H54 (cell line): ENCODE measurements around the gene DAPK1.
A peak's percentile ranks its signal among the peaks of the same experiment; 100 is the strongest.

Experiments
- DNase-seq: peaks from one replicate; pipeline ENCODE4 v3.0.0; 2011; ENCODE audit warnings: low spot score, mixed read lengths; ENCODE audit not compliant: insufficient read length
- FAIRE-seq: peaks from 3 replicates; lab custom pipeline; 2011; peaks lifted over from hg19 to GRCh38; lab: Jason Lieb, UNC
- POLR2A ChIP-seq: IDR thresholded peaks from 2 replicates; pipeline ENCODE4 v1.6.1; 2011; ENCODE audit warnings: low read depth, mild to moderate bottlenecking, low read length

DAPK1 gene

DNA sequence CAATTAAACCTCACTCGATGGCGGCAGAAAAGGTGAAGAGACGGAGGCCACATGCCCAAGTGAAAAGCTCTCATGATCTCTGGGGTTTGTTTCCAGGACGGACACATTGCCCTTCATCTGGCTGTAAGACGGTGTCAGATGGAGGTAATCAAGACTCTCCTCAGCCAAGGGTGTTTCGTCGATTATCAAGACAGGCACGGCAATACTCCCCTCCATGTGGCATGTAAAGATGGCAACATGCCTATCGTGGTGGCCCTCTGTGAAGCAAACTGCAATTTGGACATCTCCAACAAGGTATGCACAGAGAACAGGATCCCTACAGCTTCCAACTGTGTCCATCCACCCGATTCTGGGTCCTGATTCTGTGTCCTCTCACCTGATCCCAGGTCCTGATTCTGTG, 153.8 kb downstream of the DAPK1 start:
- no peak for DNase-seq
- FAIRE-seq = no peak
- no peak for TF ChIP-seq POLR2A

DNA sequence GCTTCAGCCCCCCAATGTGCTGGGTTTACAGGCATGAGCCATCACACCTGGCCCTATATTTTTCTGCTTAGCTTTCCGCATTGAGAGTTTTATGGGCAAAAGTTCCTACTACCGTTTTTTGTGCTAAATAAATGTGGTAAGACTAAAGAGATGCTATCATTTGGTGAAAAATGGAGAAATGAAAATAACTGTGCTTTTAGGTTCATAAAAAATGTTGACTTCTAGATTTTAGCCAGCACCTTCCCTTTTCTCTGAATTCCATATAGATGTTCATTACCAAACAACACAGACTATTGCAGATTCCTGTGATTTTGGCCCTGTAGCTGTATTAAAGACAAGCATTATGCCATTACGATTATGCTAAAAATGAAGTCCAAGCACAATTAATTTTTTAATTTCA, 156.3 kb downstream of the DAPK1 start:
- DNase-seq (no peak), FAIRE-seq (no peak)
- no peak for TF ChIP-seq POLR2A

DNA sequence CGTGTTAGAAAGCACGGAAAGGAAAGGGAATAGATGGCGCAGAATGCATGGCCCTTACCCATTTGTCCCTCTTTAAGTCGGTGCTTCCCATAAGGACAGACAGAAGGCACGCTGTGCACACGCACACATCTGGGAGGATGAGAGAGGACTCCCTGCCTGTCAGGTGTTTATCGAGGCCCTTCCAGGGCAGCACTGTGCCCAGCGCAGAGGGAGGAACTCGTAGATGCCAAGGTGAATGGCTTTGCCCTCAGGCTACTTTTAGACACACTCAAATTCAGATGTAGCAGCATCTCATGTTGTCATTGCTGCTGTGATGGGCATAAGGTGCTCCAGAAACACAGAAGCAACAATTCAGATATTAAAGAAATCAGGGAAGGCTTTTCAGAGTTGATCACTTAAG, 158.1 kb downstream of the DAPK1 start:
- no peak for FAIRE-seq
- DNase-seq = no peak
- no peak for TF ChIP-seq POLR2A

DNA sequence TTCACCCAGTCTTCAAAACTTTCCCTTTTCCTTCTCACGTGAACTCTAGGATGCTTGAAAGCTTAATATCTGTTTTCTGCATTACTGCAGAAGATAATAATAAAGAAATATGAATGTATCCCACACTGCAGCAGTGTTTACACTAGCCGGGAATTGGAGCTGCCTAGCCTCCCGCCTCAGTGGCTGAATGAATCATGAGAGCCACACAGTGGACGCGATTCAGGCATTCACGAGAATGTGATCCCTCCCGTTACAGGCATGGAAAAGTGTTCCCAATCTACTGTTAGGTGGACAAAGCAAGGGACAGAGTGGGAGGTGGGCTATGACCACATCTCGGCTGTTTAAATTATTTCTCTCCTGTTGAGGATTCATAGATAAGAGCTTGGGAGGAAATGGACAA, 158.8 kb downstream of the DAPK1 start:
- TF ChIP-seq POLR2A = no peak
- DNase-seq = no peak
- FAIRE-seq = no peak

DNA sequence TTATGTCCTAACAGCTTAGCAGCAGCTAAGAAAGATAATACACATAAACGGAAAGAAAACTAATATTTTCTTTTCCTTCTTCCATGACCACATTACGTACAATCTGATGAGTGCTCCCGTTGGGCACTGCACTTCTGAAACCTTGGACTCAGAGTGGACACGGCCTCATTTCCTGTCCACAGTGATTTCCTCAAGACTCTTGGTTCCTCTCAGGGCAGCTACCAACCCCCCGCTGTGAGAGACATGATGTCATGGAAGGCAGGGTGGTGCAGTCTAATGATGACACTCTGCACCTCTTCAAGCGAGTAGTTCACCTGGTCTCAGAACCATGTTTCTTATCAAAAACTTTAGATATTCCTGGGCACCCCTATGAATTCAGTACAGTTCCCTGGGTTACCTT, 159.5 kb downstream of the DAPK1 start:
- no peak for FAIRE-seq

DNA sequence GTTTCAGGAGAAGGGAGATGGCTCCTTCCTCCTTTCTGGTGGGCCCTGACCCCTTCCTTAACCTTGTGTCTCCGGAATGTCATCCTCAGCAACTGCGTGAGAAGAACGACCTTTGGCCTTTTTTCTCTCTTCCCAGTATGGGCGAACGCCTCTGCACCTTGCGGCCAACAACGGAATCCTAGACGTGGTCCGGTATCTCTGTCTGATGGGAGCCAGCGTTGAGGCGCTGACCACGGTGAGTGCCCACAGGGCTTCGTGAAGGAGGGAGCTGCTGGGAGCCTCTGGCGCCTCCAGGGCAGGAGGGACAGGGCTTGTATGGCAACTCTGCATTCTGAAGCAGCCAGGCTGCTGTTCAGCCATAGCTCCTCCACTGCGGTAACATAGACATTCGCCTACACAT, 160.2 kb downstream of the DAPK1 start:
- no peak for TF ChIP-seq POLR2A
- DNase-seq (no peak), FAIRE-seq (no peak)

More for the DNA sequence above, 159.5 kb downstream of the DAPK1 start:
- DNase-seq = peak; percentile 26
- no peak for TF ChIP-seq POLR2A

DNA sequence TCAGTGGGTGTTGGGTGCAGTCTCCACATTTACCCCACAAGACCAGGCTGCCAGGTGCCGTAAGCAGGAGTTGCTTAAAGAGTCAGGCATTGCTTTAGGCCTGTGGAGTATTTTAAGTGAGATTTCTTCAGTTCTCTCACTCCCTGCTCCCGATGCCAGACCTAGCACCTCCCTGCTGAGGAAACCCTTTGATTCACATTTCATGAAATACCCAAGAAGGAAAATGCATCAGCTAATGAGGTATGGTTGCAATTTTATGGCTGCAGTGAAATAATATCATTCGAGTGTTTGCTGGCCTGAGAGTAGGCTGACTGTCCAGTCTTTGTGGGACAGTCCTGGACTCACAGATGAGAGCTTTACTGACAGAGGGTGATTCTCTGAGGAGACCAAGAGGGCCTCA, 160.8 kb downstream of the DAPK1 start:
- no peak for TF ChIP-seq POLR2A
- no peak for FAIRE-seq

DNA sequence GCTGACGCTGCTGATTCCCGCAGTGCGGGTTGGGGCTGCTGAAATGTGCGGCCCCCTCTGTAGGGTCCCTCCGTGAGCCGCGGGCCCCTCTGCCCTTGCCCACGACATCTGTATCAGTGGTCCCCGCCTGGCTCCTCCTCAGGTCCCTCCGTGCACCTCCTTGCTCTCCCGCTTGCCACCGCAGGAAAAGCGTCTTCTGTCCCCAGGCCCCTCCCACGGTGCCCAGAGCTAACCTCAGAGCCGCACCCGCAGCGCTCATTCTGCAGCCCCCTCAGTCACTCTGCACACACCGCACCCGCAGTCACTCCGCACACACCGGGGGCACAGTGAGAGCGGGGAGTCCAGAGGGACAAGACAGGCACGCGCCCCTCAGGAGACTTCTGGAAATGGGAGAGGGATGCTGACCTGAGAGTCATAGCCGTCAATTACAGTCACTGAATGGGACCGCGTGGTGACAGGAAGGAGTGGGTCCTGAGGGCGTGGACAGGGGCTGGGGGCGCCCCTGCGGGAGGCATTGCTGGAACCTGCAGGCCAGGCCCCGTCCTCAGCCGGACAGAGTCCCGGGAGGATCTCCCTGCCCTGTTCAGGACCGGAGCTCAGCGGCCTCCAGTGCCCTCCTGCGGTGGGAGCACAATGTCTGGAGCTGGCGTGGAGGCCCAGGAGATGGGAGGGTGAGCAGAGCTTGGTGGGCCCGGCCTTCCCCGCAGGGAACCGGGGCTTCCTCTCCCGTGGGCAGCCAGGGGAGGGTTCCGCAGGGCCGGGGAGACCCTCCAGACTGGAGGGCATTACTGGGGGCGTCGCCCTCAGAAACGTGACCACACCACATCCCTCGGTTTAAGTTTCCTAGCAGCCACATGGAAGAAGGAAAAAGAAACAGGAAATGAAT, 162.1 kb downstream of the DAPK1 start:
- no peak for DNase-seq
- no peak for TF ChIP-seq POLR2A
- no peak for FAIRE-seq

More for the DNA sequence above, 160.8 kb downstream of the DAPK1 start:
- no peak for DNase-seq

DNA sequence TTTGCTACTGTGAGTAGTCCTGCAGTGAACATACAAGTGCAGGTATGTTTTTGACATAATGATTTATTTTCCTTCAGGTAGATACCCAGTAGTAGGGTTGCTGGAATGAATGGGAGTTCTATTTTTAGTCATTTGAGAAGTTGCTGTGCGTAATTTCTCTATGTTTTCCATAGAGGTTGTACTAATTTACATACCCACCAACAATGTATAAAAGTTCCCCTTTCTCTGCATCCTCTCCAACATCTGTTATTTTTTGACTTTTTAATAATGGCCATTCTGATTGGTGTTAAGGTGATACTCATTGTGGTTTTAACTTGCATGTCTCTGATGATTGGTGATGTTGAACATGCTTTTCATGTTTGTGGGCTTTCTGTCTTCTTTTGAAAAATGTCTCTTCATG, 163.6 kb downstream of the DAPK1 start:
- no peak for FAIRE-seq
- DNase-seq = no peak
- no peak for TF ChIP-seq POLR2A

DNA sequence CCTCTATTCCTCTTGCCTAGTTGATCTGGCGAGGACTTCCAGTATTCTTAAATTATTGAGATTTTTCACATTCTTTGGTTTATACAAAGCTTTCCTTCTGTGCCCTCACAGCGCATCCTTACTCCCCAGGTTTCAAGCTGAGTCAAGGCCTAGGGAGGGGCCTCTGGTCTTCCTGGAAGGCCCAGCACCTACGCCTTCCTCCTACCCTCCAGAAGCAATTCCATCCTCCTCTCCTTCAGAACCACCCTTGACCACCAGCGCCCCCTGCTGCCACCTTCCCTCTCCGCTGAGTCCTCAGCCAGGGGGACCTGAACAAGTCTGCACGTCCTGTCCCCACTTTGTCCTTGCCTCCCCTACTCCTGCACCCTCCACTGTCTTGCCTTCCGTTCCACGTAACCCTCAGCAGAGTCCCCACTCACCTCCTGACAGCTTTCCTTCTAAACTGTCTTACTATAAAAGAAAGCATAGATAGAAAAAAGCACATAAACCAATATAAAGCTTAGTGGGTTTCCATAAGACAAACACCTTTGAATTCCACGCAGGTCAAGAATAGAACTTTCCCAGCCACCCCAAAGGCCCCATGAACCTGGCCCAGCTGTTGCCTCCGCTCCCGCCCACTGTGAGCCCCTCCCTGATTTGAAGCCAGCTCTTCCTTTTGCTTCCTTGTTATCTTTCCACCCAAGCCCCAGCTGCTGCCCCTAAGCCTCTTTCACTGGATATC, 165.3 kb downstream of the DAPK1 start:
- peak; percentile 98 for DNase-seq
- FAIRE-seq = peak; percentile 78
- TF ChIP-seq POLR2A = no peak

DNA sequence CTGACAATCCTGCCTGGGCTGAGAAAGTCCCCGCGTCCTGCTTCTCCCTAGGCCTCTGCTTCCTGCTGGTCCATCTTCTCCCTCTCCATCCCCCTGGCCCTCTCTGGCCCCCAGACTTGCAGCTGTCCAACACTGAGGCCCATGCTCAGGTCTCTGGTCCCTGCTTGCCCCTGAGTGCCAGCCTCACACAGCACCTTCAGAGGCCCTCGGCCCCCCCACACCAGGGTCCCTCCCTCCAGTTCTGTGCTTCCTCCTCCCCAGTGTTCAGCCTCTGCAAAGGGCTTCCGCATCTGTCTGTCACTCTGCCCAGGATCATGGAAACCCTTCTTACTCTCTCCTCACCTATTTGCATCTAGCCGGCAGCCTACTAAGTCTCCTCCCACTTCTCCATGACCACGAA, 165.9 kb downstream of the DAPK1 start:
- TF ChIP-seq POLR2A = no peak
- no peak for DNase-seq
- no peak for FAIRE-seq

DNA sequence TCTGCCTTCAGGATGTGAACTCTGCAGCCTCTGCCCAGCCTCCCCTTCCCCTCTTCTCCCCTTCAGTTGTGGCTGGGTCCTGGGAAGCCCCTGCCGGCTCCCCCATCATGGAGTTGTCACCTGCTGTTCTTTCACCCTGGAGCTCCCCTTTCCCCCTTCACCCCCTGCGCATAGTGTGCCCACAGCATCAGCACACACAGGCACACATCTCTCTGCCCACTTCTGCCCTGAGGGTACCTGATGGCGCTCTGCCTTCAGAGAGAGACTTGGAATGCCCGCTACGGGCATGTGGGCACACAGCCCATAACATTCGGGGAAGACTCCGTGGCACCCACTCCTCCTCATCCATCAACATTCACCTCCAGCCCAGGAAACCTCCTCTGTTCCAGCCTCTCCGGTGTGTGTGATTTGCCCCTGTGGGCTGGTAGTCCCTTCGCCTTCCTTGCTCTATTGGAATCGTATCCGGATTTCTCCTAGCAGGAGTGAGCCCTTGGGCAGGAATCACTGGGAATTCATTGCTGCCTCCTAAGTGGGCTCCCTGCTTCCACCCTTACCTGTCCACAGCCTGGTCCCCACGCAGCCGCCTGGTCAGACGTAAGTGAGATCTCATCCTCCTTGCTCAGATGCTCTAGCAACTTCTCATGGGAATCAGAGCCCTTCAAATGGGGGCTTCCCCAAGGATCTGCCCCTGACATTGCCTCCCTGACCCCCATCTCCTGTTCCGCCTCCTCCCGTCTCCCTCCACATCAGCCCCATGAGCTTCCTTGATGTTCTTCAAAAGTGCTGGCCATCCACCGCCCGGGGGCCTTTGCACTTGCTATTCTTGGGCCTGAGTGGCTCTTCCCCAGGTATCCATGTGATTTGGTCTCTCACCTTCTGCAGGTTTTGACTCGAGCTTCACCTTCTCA, 166.7 kb downstream of the DAPK1 start:
- TF ChIP-seq POLR2A = no peak
- DNase-seq (no peak), FAIRE-seq (no peak)

DNA sequence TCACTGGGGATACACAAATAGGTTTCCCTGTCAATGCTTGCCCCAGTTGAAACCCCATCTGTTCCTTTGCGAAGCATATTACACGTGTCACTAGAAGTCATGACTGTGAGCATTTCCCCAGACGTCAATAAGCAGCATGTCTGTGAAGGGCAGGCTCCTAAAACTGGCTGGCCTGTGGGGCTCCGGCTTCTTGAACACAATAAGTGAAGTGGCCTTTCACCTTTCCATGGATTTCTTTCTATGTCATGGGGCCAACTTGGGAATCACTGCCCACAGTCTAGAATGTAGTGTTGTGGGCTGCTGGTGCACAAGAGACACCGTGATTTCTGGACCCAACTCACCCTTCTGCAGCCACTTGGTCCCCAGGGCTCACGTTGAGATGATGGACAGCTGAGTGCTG, 167.8 kb downstream of the DAPK1 start:
- FAIRE-seq = no peak
- TF ChIP-seq POLR2A = no peak
- DNase-seq = no peak
